Measurements from ENCODE around the gene IQGAP2. TPM values are rescaled to one million over a fixed set of nuclear protein-coding genes. Genes with fewer than 3 reads are reported as not detected.

Gene IQGAP2
- total RNA-seq, 1 donor from 2014 or later: 11.5 TPM

DNA sequence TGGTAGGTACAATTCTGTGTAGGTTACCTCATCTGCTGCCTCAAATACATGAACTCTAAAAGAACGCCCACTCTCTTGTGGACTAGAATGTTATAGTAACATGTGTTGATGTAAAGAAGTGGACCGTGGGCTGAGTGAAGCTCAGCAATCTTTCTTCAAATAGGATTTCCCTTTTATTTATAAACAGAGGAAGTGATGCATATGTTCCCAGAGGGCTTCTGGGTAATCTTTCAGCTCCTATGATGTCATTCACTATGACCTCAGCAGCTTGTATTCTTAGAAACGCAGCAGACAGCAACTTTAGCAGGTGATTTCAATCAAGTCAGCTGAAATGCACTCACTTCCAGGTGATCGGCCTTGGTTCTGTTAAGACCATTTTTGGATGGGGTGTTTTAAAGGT, 205.7 kb downstream of the IQGAP2 start:
- H3K27me3 ChIP-seq (ENCODE audit: control insufficient read depth in 3 of 3, insufficient read depth in 3 of 3, low read length in 3 of 3): no peaks in the 10 kb centered on the region
- H3K9ac ChIP-seq (ENCODE audit: low read depth in 1 of 3, low read length in 3 of 3): no peak overlapping the region
- no peaks in the 10 kb centered on the region for H3K4me1 ChIP-seq (ENCODE audit: control insufficient read depth in 3 of 3, insufficient read depth in 3 of 3, low read length in 3 of 3)
- no peaks in the 10 kb centered on the region for H3K9me3 ChIP-seq (ENCODE audit: control insufficient read depth in 3 of 3, low read length in 3 of 3)
- no peak overlapping the region for H3K27ac ChIP-seq (ENCODE audit: low read depth, low read length)
- no peak overlapping the region for H3K4me3 ChIP-seq (ENCODE audit: low read length in 3 of 3)
- no peaks in the 10 kb centered on the region for H3K36me3 ChIP-seq (ENCODE audit: control insufficient read depth in 3 of 3, insufficient read depth in 3 of 3, low read length in 3 of 3)

DNA sequence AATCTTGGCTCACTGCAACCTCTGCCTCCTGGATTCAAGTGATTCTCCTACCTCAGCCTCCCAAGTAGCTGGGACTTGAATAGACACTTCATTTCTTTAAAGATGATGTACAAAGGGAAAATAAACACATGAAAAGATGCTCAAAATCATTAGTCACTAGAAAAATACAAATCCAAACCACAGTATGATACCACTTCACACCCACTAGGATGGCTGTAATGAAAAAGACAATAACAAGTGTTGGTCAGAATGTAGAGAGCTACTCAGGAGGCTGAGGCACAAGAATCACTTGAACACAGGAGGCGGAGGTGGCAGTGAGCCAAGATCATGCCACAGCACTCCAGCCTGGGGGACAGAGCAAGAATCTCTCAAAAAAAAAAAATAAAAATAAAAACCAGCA, 207.1 kb downstream of the IQGAP2 start:
- Histone ChIP-seq H3K9me3 (ENCODE audit: control insufficient read depth in 3 of 3, low read length in 3 of 3) (no peaks in the 10 kb centered on the region), H3K27me3 (ENCODE audit: control insufficient read depth in 3 of 3, insufficient read depth in 3 of 3, low read length in 3 of 3) (no peaks in the 10 kb centered on the region), H3K9ac (ENCODE audit: low read depth in 1 of 3, low read length in 3 of 3) (no peak overlapping the region), H3K36me3 (ENCODE audit: control insufficient read depth in 3 of 3, insufficient read depth in 3 of 3, low read length in 3 of 3) (no peaks in the 10 kb centered on the region), H3K4me3 (ENCODE audit: low read length in 3 of 3) (no peak overlapping the region), H3K27ac (ENCODE audit: low read depth, low read length) (no peak overlapping the region), H3K4me1 (ENCODE audit: control insufficient read depth in 3 of 3, insufficient read depth in 3 of 3, low read length in 3 of 3) (no peaks in the 10 kb centered on the region)

DNA sequence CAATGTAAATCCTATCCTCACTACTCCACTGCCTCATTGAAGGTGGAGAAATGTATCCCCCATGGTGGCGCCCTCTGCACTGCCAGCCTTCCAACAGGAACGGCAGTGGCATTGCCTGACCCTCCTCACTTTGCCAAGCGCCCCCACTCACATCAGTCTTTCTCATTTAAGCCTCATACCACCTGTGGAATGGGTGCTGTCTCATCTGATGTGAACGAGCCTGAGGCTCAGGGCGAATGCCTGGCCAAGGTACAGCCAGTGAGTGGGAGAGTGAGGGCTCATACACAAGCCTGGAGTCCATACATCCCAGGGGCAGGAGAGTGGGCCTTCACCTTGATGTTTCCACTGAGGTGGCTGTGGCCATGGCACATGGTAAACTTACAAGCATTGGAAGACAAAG, 209.9 kb downstream of the IQGAP2 start:
- H3K4me1 ChIP-seq (ENCODE audit: control insufficient read depth in 3 of 3, insufficient read depth in 3 of 3, low read length in 3 of 3): no peaks in the 10 kb centered on the region
- H3K27ac ChIP-seq (ENCODE audit: low read depth, low read length): no peak overlapping the region
- H3K27me3 ChIP-seq (ENCODE audit: control insufficient read depth in 3 of 3, insufficient read depth in 3 of 3, low read length in 3 of 3): no peaks in the 10 kb centered on the region
- no peaks in the 10 kb centered on the region for H3K9me3 ChIP-seq (ENCODE audit: control insufficient read depth in 3 of 3, low read length in 3 of 3)
- H3K9ac ChIP-seq (ENCODE audit: low read depth in 1 of 3, low read length in 3 of 3): no peak overlapping the region
- H3K4me3 ChIP-seq (ENCODE audit: low read length in 3 of 3): no peak overlapping the region
- no peaks in the 10 kb centered on the region for H3K36me3 ChIP-seq (ENCODE audit: control insufficient read depth in 3 of 3, insufficient read depth in 3 of 3, low read length in 3 of 3)

DNA sequence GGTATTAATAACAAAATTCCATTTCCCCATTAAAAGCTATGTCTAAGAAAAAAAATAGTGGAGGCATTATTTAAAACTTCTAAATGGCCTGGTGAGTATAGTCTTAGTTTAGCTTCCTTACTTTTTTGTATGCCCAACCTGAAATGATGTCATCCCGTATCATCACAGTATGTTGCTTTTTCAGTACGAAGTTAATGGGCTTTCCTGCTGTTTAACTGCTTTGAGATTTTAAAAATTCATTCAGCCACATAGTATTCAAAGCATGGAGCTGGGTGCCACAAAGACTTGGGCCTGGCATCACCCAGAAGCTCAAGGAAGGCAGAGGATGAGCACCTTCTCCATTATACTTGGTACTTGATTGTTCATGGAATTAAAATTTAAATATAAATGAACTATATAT, 212.7 kb downstream of the IQGAP2 start:
- H3K9ac ChIP-seq (ENCODE audit: low read depth in 1 of 3, low read length in 3 of 3): no peak overlapping the region
- no peaks in the 10 kb centered on the region for H3K9me3 ChIP-seq (ENCODE audit: control insufficient read depth in 3 of 3, low read length in 3 of 3)
- no peaks in the 10 kb centered on the region for H3K4me1 ChIP-seq (ENCODE audit: control insufficient read depth in 3 of 3, insufficient read depth in 3 of 3, low read length in 3 of 3)
- H3K27ac ChIP-seq (ENCODE audit: low read depth, low read length): no peak overlapping the region
- H3K4me3 ChIP-seq (ENCODE audit: low read length in 3 of 3): no peak overlapping the region
- H3K36me3 ChIP-seq (ENCODE audit: control insufficient read depth in 3 of 3, insufficient read depth in 3 of 3, low read length in 3 of 3): no peaks in the 10 kb centered on the region
- H3K27me3 ChIP-seq (ENCODE audit: control insufficient read depth in 3 of 3, insufficient read depth in 3 of 3, low read length in 3 of 3): no peaks in the 10 kb centered on the region

DNA sequence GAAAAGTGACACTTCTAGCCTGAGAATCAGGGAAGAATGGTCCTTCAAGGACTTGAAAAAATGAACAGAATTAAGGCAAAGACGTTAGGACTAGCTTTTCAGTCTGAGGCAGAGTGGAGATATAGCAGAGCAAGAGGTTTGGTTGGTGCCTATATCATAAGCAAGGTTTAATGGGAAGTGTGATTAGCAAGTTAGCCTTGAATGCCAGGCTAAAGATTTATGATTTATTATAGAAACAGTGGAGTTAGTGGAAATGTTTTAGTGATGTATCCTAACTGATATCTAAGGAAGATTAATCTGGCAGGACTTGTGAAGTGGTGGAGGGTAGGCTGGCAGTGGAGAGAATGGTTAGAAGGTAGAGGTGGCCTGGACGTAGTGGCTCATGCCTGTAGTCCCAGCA, 213.1 kb downstream of the IQGAP2 start:
- H3K36me3 ChIP-seq (ENCODE audit: control insufficient read depth in 3 of 3, insufficient read depth in 3 of 3, low read length in 3 of 3): no peaks in the 10 kb centered on the region
- no peaks in the 10 kb centered on the region for H3K9me3 ChIP-seq (ENCODE audit: control insufficient read depth in 3 of 3, low read length in 3 of 3)
- H3K9ac ChIP-seq (ENCODE audit: low read depth in 1 of 3, low read length in 3 of 3): no peak overlapping the region
- no peaks in the 10 kb centered on the region for H3K27me3 ChIP-seq (ENCODE audit: control insufficient read depth in 3 of 3, insufficient read depth in 3 of 3, low read length in 3 of 3)
- no peaks in the 10 kb centered on the region for H3K4me1 ChIP-seq (ENCODE audit: control insufficient read depth in 3 of 3, insufficient read depth in 3 of 3, low read length in 3 of 3)
- no peak overlapping the region for H3K4me3 ChIP-seq (ENCODE audit: low read length in 3 of 3)
- H3K27ac ChIP-seq (ENCODE audit: low read depth, low read length): no peak overlapping the region

DNA sequence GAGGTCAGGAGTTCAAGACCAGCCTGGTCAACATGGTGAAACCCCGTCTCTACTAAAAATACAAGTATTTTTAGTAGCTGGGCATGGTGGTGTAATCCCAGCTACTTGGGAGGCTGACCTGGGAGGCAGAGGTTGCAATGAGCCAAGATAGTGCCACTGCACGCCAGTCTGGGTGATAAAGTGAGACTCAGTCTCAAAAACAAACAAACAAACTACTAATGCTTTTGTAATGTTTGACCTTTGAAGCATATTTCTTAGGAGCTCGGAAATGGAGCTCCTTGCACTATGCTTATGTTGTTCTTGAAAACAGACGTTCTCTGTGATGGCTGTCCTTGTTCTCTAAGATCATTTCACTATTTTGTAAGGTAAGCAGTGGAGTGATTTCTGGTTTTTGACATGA, 214.1 kb downstream of the IQGAP2 start:
- no peaks in the 10 kb centered on the region for H3K9me3 ChIP-seq (ENCODE audit: control insufficient read depth in 3 of 3, low read length in 3 of 3)
- H3K4me1 ChIP-seq (ENCODE audit: control insufficient read depth in 3 of 3, insufficient read depth in 3 of 3, low read length in 3 of 3): no peaks in the 10 kb centered on the region
- H3K27me3 ChIP-seq (ENCODE audit: control insufficient read depth in 3 of 3, insufficient read depth in 3 of 3, low read length in 3 of 3): no peaks in the 10 kb centered on the region
- H3K4me3 ChIP-seq (ENCODE audit: low read length in 3 of 3): no peak overlapping the region
- H3K27ac ChIP-seq (ENCODE audit: low read depth, low read length): no peak overlapping the region
- no peaks in the 10 kb centered on the region for H3K36me3 ChIP-seq (ENCODE audit: control insufficient read depth in 3 of 3, insufficient read depth in 3 of 3, low read length in 3 of 3)
- no peak overlapping the region for H3K9ac ChIP-seq (ENCODE audit: low read depth in 1 of 3, low read length in 3 of 3)

DNA sequence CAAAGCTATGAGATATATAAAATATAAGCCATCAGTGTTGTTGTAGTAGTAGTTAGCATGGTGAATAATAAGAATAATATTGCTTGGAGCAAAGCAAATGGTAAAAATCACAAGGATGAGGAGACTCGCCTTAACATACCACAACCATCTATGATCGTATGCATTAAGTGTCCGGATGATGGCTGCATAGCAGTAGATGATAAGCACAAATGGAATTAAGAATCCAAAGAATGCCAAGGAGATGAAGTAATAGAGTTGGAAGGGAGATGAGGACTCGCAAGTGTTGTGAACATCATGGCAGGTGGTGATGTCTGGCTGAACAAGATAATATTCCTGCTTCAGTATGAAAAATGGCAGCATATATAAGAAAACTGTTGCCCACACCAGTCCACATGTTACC, 214.6 kb downstream of the IQGAP2 start:
- H3K4me1 ChIP-seq (ENCODE audit: control insufficient read depth in 3 of 3, insufficient read depth in 3 of 3, low read length in 3 of 3): no peaks in the 10 kb centered on the region
- no peaks in the 10 kb centered on the region for H3K27me3 ChIP-seq (ENCODE audit: control insufficient read depth in 3 of 3, insufficient read depth in 3 of 3, low read length in 3 of 3)
- H3K36me3 ChIP-seq (ENCODE audit: control insufficient read depth in 3 of 3, insufficient read depth in 3 of 3, low read length in 3 of 3): no peaks in the 10 kb centered on the region
- no peak overlapping the region for H3K9ac ChIP-seq (ENCODE audit: low read depth in 1 of 3, low read length in 3 of 3)
- no peak overlapping the region for H3K27ac ChIP-seq (ENCODE audit: low read depth, low read length)
- H3K4me3 ChIP-seq (ENCODE audit: low read length in 3 of 3): no peak overlapping the region
- H3K9me3 ChIP-seq (ENCODE audit: control insufficient read depth in 3 of 3, low read length in 3 of 3): no peaks in the 10 kb centered on the region

DNA sequence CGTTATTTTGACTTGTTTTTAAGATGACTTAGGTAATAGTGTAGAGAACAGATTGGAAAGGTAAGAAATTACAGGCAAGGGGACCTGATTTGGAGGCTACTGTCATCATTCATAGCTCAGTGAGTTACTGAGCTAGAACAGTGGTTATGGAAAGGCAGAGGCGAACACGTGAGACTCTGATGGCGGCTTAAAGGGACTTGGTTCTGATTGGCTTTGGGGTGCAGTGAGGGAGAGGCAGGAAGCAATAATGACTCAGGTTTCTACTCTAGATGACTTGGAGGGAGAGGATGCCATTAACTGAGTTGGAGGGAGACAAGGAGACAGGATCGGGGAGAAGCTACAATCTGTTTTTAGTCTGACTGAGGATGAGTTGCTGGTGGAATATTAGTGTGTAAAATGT, 217.1 kb downstream of the IQGAP2 start:
- H3K4me3 ChIP-seq (ENCODE audit: low read length in 3 of 3): no peak overlapping the region
- no peak overlapping the region for H3K27ac ChIP-seq (ENCODE audit: low read depth, low read length)
- no peaks in the 10 kb centered on the region for H3K9me3 ChIP-seq (ENCODE audit: control insufficient read depth in 3 of 3, low read length in 3 of 3)
- no peak overlapping the region for H3K9ac ChIP-seq (ENCODE audit: low read depth in 1 of 3, low read length in 3 of 3)
- no peaks in the 10 kb centered on the region for H3K4me1 ChIP-seq (ENCODE audit: control insufficient read depth in 3 of 3, insufficient read depth in 3 of 3, low read length in 3 of 3)
- no peaks in the 10 kb centered on the region for H3K27me3 ChIP-seq (ENCODE audit: control insufficient read depth in 3 of 3, insufficient read depth in 3 of 3, low read length in 3 of 3)
- H3K36me3 ChIP-seq (ENCODE audit: control insufficient read depth in 3 of 3, insufficient read depth in 3 of 3, low read length in 3 of 3): no peaks in the 10 kb centered on the region

DNA sequence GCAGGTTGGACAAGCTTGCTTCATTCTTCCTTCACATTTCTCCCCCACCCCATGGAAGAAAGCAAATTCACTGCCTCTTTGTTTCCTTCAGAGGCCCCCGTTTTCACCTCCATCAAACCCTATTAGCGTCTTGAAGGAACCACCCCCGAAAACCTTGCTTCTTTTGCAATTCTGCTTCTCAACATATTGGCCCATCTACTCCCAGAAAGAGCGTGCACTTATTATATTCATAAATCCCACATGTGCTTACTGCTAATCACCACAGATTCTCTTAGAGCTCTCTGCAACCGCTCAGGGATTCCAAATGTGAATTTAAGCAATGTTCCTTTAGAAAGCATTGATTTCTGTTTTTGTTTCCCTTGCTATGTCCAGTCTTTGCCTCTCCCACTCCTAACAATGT, 219.0 kb downstream of the IQGAP2 start:
- H3K4me3 ChIP-seq (ENCODE audit: low read length in 3 of 3): no peak overlapping the region
- H3K9me3 ChIP-seq (ENCODE audit: control insufficient read depth in 3 of 3, low read length in 3 of 3): no peaks in the 10 kb centered on the region
- H3K4me1 ChIP-seq (ENCODE audit: control insufficient read depth in 3 of 3, insufficient read depth in 3 of 3, low read length in 3 of 3): no peaks in the 10 kb centered on the region
- no peaks in the 10 kb centered on the region for H3K36me3 ChIP-seq (ENCODE audit: control insufficient read depth in 3 of 3, insufficient read depth in 3 of 3, low read length in 3 of 3)
- no peak overlapping the region for H3K9ac ChIP-seq (ENCODE audit: low read depth in 1 of 3, low read length in 3 of 3)
- no peak overlapping the region for H3K27ac ChIP-seq (ENCODE audit: low read depth, low read length)
- no peaks in the 10 kb centered on the region for H3K27me3 ChIP-seq (ENCODE audit: control insufficient read depth in 3 of 3, insufficient read depth in 3 of 3, low read length in 3 of 3)

DNA sequence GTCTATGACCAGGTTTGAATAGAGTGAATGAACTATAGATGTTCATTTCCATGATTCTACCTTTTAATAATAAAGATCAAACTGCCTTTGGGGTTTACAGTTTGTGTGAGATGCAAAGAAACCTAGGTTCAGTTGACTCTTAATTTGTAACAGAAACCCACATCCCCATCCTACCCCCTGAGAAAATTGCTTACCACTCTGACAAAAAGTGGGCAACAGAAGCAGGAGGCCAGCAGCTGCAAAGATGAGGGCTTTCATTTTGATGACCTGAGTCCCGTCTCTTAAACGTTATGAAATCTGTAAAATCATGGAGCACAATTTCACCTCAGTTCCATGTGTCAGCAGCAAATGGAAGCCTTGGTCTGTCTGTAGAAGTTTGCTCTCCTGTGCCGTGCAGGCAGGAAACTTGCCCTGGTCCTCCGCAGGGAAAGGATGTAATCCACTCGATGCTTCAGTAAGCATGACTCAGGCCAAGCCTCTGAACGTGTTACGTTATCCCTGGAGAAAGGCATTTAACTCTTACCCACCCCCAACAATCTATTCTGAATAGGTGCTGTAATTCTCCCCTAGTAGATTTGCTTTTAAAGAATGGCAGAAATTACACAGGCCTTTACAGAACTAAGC, 220.0 kb downstream of the IQGAP2 start, which contains the start of gene F2RL2:
F2RL2 (minus strand) TSS at position 431 of the 624 bp plus-strand sequence; CDS start at position 258, 173 bp downstream.
- H3K36me3 ChIP-seq (ENCODE audit: control insufficient read depth in 3 of 3, insufficient read depth in 3 of 3, low read length in 3 of 3): no peaks in the 10 kb centered on the region
- no peak within 1 kb of the TSS for H3K9ac ChIP-seq (ENCODE audit: low read depth in 1 of 3, low read length in 3 of 3)
- H3K27ac ChIP-seq (ENCODE audit: low read depth, low read length): no peak within 1 kb of the TSS
- no peaks in the 10 kb centered on the region for H3K27me3 ChIP-seq (ENCODE audit: control insufficient read depth in 3 of 3, insufficient read depth in 3 of 3, low read length in 3 of 3)
- no peaks in the 10 kb centered on the region for H3K4me1 ChIP-seq (ENCODE audit: control insufficient read depth in 3 of 3, insufficient read depth in 3 of 3, low read length in 3 of 3)
- H3K9me3 ChIP-seq (ENCODE audit: control insufficient read depth in 3 of 3, low read length in 3 of 3): no peaks in the 10 kb centered on the region
- H3K4me3 ChIP-seq (ENCODE audit: low read length in 3 of 3): no peak within 1 kb of the TSS

All from skeletal muscle tissue (tissue), 4 donors.